KMS-11 (cell line): ENCODE results near the gene ST7L.

ENCODE experiments used
- H2AFZ ChIP-seq: fragments of 200-600 bp; sonication (generic); 2 replicates; pipeline ENCODE4 v1.6.1; 2016; ENCODE audit warnings: antibody characterized with exemption, mixed run types, low read depth
- H3K27ac ChIP-seq: fragments of 200-600 bp; sonication (generic); 2 replicates; pipeline ENCODE4 v1.6.1; 2016; ENCODE audit warnings: mild to moderate bottlenecking, mixed run types
- H3K27me3 ChIP-seq: fragments of 200-600 bp; sonication (generic); 2 replicates; pipeline ENCODE4 v1.6.1; 2017; ENCODE audit warnings: mild to moderate bottlenecking, low read depth, mixed run types, moderate library complexity; ENCODE audit not compliant: insufficient read depth
- H3K36me3 ChIP-seq: fragments of 200-600 bp; sonication (generic); 2 replicates; pipeline ENCODE4 v1.6.1; 2017; ENCODE audit warnings: mild to moderate bottlenecking, mixed run types; ENCODE audit not compliant: insufficient read depth
- H3K4me1 ChIP-seq: fragments of 200-600 bp; sonication (generic); 2 replicates; pipeline ENCODE4 v1.6.1; 2016; ENCODE audit warnings: mild to moderate bottlenecking, low read depth, mixed run types; ENCODE audit not compliant: poor library complexity, severe bottlenecking
- H3K4me2 ChIP-seq: fragments of 200-600 bp; sonication (generic); 2 replicates; pipeline ENCODE4 v1.7.0; 2016; ENCODE audit warnings: mild to moderate bottlenecking, mixed run types
- H3K4me3 ChIP-seq: fragments of 200-600 bp; sonication (generic); IDR thresholded peaks from 2 replicates; pipeline ENCODE4 v1.6.1; 2017; ENCODE audit warnings: low read depth, low read length, mixed read lengths; ENCODE audit not compliant: insufficient read depth
- H3K79me2 ChIP-seq: fragments of 200-600 bp; sonication (generic); 2 replicates; pipeline ENCODE4 v1.6.1; 2016; ENCODE audit warnings: low read depth, mixed run types; ENCODE audit not compliant: insufficient read depth
- H3K9ac ChIP-seq: fragments of 200-600 bp; sonication (generic); 2 replicates; pipeline ENCODE4 v1.6.1; 2016; ENCODE audit warnings: mild to moderate bottlenecking, mixed run types
- H4K20me1 ChIP-seq: fragments of 200-600 bp; sonication (generic); 2 replicates; pipeline ENCODE4 v1.6.1; 2016; ENCODE audit warnings: mild to moderate bottlenecking, mixed run types; ENCODE audit not compliant: insufficient read depth
- CTCF ChIP-seq: fragments of 200-600 bp; sonication (generic); conservative IDR thresholded peaks from 2 replicates; pipeline ENCODE4 v1.6.1; 2017; ENCODE audit warnings: low read depth, mild to moderate bottlenecking, antibody characterized with exemption, low read length, moderate library complexity, mixed read lengths

The ST7L gene

GRCh38 chr1:112579801-112580510 is 39.0 kb downstream of the ST7L start:
- Histone ChIP-seq H3K27me3 (no peaks in the 10 kb centered on the region), H4K20me1 (no peaks in the 10 kb centered on the region), H3K36me3 (no peaks in the 10 kb centered on the region), H3K27ac (no peak overlapping the region), H3K4me3 (no peak overlapping the region), H3K4me2 (no peak overlapping the region), H2AFZ (no peak overlapping the region), H3K4me1 (no peaks in the 10 kb centered on the region), H3K79me2 (no peaks in the 10 kb centered on the region), H3K9ac (no peak overlapping the region)
- TF ChIP-seq CTCF: no peak

- no peaks in the 10 kb centered on the region for H3K79me2 ChIP-seq
- H3K4me2 ChIP-seq: no peak overlapping the region
- H2AFZ ChIP-seq: no peak overlapping the region
- H4K20me1 ChIP-seq: no peaks in the 10 kb centered on the region
- no peaks in the 10 kb centered on the region for H3K36me3 ChIP-seq
- no peak for TF ChIP-seq CTCF
- no peaks in the 10 kb centered on the region for H3K4me1 ChIP-seq
- no peak overlapping the region for H3K4me3 ChIP-seq
- H3K27me3 ChIP-seq: no peaks in the 10 kb centered on the region
- H3K9ac ChIP-seq: no peak overlapping the region
- H3K27ac ChIP-seq: no peak overlapping the region
These were observed 42.7 kb downstream of the ST7L start for GRCh38 chr1:112576240-112576639.

GRCh38 chr1:112575154-112575804 is 43.7 kb downstream of the ST7L start:
- Histone ChIP-seq H2AFZ (no peak overlapping the region), H3K9ac (no peak overlapping the region), H3K27ac (no peak overlapping the region), H3K27me3 (no peaks in the 10 kb centered on the region), H3K36me3 (no peaks in the 10 kb centered on the region), H3K4me3 (no peak overlapping the region), H3K4me2 (no peak overlapping the region), H3K4me1 (no peaks in the 10 kb centered on the region), H3K79me2 (no peaks in the 10 kb centered on the region), H4K20me1 (no peaks in the 10 kb centered on the region)
- TF ChIP-seq CTCF: no peak

- Histone ChIP-seq H3K36me3 (no peaks in the 10 kb centered on the region), H3K4me1 (no peaks in the 10 kb centered on the region), H3K4me3 (no peak overlapping the region), H3K9ac (no peak overlapping the region), H2AFZ (no peak overlapping the region), H3K79me2 (no peaks in the 10 kb centered on the region), H3K4me2 (no peak overlapping the region), H4K20me1 (no peaks in the 10 kb centered on the region), H3K27ac (no peak overlapping the region), H3K27me3 (no peaks in the 10 kb centered on the region)
- TF ChIP-seq CTCF: no peak
These were observed 53.1 kb downstream of the ST7L start for GRCh38 chr1:112565800-112566199.
